GM18505 (cell line): ENCODE results near the gene DPH3.
A peak's percentile ranks its signal among the peaks of the same experiment; 100 is the strongest.

Experiments used
- ATAC-seq: cut with Tn5 transposase; IDR thresholded peaks from one replicate; pipeline ENCODE4 v1.9.1; 2021; ENCODE audit not compliant: unreplicated experiment
- POLR2A ChIP-seq: IDR thresholded peaks from 4 replicates; pipeline ENCODE4 v1.6.1; 2011; ENCODE audit warnings: borderline replicate concordance; ENCODE audit not compliant: insufficient read depth, insufficient read length; ENCODE audit errors: extremely low read depth

DPH3 gene

DNA sequence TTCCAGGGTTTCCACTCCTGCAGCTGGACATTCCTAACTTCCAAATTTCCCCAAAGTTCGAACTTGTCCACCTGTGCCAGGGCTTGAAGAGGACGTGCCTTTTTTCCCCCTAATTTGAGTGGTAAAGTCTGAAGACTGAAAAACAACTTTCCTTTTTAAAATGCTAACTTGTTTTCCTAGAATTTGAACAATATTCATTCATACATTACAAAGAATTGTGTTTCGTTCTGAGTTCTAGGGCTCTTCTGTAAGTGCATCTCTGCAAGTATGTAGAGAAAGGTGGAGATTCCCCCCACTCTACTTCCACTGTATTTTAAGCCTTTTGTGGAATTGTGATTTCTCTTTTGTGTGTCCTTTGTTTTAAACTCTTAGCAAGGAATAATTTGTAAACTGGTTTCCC, 9.4 kb downstream of the DPH3 start:
- ATAC-seq, result no peak

DNA sequence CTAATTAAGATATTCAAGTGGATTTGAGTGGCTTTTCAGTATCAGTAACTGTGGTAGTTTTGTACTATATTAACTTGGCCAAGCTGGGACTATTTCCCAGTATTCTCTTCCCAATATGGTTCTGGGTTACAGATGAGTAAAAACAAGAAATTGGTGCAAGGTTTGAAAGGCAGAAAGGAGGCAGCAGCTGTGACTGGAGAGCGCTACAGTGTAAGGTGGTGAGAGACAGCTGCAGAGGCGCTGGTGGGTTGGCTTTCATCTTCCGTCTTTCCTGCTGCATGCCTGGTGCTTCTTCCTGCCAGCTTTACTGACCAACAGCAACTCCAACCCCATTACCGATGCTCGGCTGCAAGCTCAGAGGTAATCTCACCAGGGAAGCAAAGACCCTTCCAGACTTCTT, 9.8 kb downstream of the DPH3 start:
- no peak for TF ChIP-seq POLR2A
- no peak for ATAC-seq

More for the DNA sequence above, 9.4 kb downstream of the DPH3 start:
- TF ChIP-seq POLR2A, result no peak

DNA sequence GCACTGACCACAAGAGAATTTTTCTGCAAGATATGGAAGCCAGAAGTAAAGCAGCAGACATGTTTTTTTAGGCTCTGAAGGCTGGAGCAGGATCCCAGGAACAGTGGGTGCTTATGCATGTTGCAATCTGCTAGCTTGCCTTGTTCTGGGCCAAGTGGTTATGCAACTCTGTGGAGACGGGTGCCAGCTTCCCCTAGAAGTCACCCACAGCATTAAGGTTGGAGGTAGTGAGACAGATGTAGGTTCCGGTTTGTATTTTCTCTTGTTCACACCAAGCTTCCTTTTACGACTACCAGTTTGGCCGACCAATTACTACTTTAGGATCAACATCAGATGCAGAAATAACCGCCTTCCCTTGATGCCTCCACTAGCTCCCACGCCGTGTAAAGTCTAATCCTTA, 11.1 kb downstream of the DPH3 start:
- ATAC-seq, result no peak
- no peak for TF ChIP-seq POLR2A

DNA sequence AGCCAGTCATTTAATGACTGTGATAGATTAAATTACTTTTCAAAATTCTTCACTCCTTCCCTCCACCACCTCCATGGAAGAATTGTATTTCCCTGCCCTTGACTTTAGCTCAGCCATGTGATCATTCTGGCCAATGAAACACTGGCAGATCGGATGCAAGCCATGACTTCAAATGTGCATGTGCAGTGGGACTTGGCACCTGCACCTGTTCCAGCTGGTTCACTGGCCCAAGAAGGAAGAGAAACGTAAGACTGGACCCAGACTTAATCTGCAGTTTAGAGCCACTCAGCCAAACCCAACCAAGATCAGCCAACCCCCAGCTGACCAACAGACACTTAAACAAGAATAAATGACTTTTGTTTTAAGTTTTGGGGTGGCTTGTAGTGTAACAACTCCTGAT, 11.8 kb downstream of the DPH3 start:
- TF ChIP-seq POLR2A, result no peak
- no peak for ATAC-seq

DNA sequence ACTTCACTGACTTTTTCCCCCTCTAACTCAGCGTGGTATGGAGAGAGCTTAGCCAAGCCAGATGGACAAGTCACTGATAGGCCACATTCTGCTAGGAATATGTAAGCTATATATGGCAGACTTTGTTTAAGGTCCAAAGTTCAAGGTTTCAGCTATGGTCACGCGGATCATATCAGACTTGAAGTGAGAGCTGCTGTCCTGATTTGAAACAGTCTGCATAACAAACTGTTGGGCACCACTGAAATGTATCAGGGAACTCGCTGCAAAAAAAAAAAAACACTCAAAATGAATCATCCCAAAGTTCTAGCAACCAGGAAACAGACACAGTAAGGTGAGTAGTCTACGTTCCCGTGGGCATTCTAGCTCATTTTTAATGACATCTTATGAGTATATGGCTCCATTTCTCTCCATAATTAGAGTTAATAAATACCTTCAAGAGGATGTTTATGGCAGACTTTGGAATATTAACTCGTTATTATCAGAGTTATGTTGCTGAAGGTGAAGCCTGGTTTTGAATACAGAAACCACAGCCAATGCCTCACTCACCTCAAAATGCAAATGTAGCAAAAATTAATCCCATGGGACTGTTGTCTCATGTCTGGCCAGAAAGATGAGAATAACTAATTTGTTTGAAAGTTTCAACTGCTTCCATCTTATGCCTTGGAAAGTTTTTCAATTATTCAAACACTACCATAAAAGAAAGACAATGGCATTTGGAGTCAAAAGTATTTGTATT, 12.3 kb downstream of the DPH3 start:
- ATAC-seq, result no peak
- no peak for TF ChIP-seq POLR2A

DNA sequence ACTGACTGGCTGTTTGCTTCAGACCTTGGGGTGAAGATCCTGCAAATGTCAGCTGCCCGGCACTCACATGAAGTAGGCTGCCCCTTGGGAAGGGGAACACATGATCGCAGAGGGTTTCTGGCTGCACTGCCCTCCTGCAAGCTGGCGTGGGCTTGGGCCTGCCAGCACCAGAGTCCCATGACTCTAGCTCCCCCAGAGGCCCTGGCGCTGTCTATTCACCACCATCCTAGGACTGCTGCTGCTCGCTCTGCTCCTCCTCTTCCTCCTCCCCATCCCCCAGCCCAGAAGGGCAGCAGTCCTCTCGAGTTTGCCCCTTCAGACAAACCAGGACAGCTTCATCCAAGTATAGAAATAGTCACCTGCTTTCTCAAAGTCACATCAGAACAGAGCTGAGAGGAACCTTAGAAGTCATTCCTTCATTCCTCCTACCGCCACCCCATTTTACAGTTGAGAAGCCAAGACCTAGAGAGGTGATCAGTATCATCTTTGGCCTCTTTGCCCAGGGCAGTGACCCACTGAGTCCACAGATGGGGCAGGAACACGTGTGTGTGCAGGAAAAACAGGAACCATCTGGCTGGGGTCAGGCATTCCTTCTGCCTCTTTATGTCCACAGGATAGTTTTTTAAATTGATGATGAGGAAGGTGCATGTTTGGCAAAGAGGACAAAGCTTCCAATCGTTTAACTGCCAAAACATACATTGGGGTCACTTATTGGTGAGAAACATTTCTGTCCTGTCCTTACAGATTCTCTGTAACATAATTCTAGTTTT, 13.2 kb downstream of the DPH3 start:
- no peak for TF ChIP-seq POLR2A

DNA sequence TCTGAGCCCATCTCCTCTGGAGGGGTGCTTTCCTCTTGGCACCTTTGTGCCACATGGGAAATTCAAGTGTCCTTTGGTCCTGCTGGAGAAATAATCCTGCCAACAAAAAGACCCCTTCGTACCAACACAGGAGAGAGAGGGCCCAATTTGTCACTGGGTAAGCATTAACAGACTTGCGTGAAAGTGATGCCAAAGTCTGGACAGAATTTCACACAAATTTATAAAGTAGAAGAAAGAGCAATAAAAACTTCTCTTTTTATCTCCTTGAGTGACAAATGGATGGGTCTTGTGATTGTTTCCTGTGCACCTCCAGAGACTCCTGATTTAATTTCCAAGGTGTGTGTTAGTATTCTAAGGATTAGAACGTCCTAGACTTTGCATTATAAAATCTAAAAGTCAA, 14.9 kb downstream of the DPH3 start:
- TF ChIP-seq POLR2A, result no peak
- no peak for ATAC-seq

More for the DNA sequence above, 13.2 kb downstream of the DPH3 start:
- no peak for ATAC-seq

DNA sequence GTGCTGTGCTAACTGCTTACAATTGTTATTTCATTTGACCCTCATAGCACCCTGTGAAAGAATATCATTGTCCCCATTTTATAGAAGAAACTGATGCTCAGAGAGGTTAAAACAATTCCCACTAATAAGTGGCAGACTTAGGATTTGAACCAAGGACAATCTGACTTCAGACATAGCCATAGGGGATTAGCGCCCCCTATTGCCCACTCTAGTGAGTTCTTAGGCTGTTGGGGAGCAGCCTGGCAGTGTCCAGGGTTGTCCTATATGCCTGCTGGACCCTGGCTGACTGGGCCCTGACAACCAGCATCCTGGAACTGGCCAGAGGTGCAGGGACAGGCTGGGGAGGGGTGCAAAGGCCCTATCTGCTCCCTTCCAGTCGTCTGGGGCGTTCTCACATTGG, 15.4 kb downstream of the DPH3 start:
- no peak for ATAC-seq
- TF ChIP-seq POLR2A, result no peak

DNA sequence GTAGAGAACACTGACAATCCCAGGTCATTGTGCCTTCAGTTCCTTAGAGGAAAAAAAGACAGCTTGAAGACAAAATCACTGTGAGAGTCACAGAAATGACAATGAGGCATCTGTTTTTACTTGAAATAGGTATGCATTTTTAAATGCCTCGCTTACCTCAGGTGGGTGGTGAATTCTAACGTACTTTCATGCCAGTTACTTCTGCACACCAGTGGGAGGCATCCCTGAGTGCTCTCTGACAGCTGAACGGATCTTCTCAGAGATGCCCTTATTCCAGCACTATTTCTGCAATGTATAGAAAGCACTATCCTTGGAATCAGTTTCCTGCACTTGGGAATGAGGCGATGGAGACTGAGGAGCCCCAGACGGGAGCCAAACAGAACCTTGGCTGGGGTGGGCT, 16.2 kb downstream of the DPH3 start:
- no peak for TF ChIP-seq POLR2A
- no peak for ATAC-seq

DNA sequence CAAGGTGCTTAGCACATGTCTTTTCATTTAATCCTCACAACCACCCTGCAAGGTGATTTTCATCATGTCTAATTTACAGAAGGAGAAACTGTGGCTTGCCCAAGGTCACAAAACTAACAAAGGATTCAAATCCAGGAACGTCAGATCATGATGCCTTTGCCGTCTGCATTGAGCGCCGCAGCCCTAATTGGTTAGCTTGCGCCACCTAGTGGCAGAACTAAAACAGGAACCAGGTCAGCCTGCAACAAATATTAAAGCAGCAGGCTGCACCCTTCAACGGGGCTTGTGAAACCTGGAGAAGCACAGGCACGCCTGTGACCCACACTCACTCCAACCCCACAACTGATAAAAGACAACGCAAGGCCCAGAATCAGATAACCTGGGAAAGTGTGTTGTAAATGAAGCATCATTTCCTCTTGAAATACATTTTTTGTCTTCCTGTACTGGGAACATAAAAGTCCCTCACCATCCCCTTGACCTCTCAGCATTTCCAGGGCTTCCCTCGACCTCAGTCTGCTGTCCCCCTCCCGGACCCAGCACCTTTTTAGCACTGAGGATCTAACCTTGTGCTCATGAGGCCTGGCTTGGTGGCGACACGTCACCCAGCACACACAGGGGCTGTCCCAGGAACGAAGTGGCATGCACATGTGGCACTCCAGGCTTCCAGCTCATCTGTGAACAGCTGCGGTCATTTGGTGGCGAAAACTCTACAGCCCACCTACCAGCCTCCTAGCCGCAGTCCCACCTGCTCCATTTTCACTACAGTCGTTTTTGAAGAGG, 17.3 kb downstream of the DPH3 start:
- no peak for TF ChIP-seq POLR2A
- peak; percentile 73 for ATAC-seq

DNA sequence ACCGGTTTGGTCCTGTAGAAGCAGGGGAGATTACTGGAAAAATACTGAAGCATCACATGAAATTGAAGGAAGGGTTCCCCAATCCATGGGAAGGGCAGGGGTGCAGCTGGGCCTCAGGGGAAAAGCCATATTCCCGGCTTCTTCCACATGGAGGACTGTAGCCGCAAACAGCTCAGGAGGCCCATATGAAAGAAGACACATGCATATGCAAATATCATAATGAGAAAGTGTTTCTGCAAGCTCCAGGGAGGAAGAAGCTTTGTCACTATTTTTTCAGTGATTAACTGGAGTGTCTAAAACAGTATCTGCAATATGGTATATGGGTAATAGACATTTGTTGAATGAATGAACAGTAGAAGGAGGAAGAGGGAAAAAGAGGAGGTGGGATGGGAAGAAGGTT, 19.1 kb downstream of the DPH3 start:
- TF ChIP-seq POLR2A, result no peak

DNA sequence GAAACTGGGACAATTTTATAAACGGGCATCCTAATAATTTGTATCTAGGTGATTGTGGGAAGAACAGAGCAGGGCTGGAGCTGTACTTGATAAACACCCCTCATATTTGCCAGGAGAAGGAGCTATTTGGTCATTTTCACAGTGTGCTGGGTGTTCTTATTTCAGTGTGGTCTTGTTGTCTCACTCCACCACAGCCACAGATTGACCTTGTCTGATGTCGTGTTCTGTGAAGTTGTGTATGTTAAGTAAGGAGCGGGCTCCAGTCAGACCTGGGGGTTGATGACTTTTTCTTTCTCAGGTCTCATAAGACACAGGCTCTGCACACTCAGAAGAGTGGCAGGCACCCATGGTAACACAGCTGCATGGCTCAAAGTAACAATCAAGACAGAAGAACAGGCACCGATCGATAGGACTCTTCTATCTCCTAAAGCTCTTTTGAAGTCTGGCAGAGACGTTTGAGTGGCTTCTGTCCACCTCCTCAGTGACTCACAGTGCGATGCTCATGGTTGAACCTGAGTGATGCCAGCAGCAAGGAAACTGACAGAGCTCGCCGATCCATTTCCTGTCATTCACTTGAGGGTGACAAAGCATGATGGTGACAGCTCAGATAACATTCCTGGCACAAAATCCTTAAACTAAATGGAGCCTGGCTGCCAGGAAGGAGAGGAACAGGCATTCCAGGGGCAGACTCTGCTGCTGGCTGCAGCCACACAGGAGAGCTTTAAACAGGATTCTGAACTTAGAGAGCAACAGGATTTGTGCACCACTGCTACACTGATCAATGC, 20.8 kb downstream of the DPH3 start:
- no peak for TF ChIP-seq POLR2A
- ATAC-seq, result no peak

More for the DNA sequence above, 19.1 kb downstream of the DPH3 start:
- ATAC-seq, result no peak

DNA sequence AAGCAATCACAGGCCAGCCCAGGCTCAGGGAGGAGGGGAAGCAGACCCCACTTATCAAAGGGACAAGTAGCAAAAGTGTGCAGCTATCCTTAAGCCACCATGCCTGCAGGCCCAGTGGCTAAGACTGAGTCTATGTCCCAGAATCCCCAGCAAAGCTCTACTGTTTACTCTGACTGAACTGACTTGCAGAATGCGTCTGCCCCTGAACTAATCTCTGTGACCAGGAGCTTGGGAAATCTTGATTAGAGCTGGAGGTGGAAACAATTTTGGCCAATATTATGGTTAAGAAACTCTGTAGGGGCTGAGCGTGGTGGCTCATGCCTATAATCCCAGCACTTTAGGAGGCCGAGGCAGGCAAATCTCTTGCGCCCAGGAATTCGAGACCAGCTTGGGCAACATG, 22.6 kb downstream of the DPH3 start:
- no peak for TF ChIP-seq POLR2A
- ATAC-seq, result no peak

DNA sequence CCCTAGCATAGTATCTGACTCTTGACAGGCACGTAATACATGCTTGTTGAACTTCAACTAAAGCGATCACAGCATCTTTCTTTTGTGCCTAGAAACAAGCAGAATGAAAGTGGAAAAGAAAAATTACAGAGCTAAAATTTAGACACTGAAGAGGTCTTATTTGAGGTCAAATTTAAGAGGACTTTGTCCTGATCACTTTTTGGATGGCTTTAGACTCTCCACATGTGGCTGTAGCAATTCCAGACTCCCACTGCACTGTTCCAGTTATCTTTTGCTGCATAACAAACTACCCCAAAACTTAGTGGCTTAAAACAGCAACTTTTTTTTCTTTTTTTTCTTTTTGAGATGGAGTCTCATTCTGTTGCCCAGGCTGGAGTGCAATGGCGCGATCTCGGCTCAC, 23.5 kb downstream of the DPH3 start:
- TF ChIP-seq POLR2A, result no peak
- ATAC-seq, result no peak
